Neural progenitor cell (in vitro differentiated cells): ENCODE measurements around the gene PPP2R1A. TPM values are rescaled to one million over a fixed set of nuclear protein-coding genes. Genes with fewer than 3 reads are reported as not detected.
A peak's percentile ranks its signal among the peaks of the same experiment; 100 is the strongest.

Source experiments
- DNase-seq: peaks from one replicate; pipeline ENCODE4 v3.0.0-alpha.2; 2016; ENCODE audit warnings: low spot score
- H2AFZ ChIP-seq: fragments of 200-600 bp; sonication (generic); replicated peaks from 2 replicates; pipeline ENCODE4 v1.6.1; 2016; ENCODE audit warnings: antibody characterized with exemption
- H3F3A ChIP-seq: fragments of 200-600 bp; sonication (generic); 2 replicates; pipeline ENCODE4 v1.6.1; 2016; ENCODE audit warnings: antibody characterized with exemption, low read depth
- H3K27ac ChIP-seq: fragments of 200-600 bp; sonication (generic); 2 replicates; pipeline ENCODE4 v1.5.1; 2016; ENCODE audit warnings: mild to moderate bottlenecking
- H3K27me3 ChIP-seq: fragments of 200-600 bp; sonication (generic); 2 replicates; pipeline ENCODE4 v1.6.1; 2016; ENCODE audit warnings: mild to moderate bottlenecking, moderate library complexity
- H3K36me3 ChIP-seq: fragments of 200-600 bp; sonication (generic); 2 replicates; pipeline ENCODE4 v1.5.1; 2016
- H3K4me1 ChIP-seq: fragments of 200-600 bp; sonication (generic); 2 replicates; pipeline ENCODE4 v1.6.1; 2016; ENCODE audit warnings: mixed run types
- H3K4me2 ChIP-seq: fragments of 200-600 bp; sonication (generic); 2 replicates; pipeline ENCODE4 v1.6.1; 2016
- H3K4me3 ChIP-seq: fragments of 200-600 bp; sonication (generic); 2 replicates; pipeline ENCODE4 v1.5.1; 2016
- H3K79me2 ChIP-seq: fragments of 200-600 bp; sonication (generic); 2 replicates; pipeline ENCODE4 v1.6.1; 2016; ENCODE audit warnings: low read depth
- H3K9ac ChIP-seq: fragments of 200-600 bp; sonication (generic); 2 replicates; pipeline ENCODE4 v1.6.1; 2016
- H3K9me3 ChIP-seq: fragments of 200-600 bp; sonication (generic); 2 replicates; pipeline ENCODE4 v1.5.1; 2016; ENCODE audit warnings: low read depth
- H4K20me1 ChIP-seq: fragments of 200-600 bp; sonication (generic); 2 replicates; pipeline ENCODE4 v1.6.1; 2016; ENCODE audit warnings: low read depth
- H3K27ac Mint-ChIP-seq: 3 replicates; pipeline ENCODE4 v1.8.0; 2021; ENCODE audit warnings: mixed read lengths
- H3K27me3 Mint-ChIP-seq: 2 replicates; pipeline ENCODE4 v1.8.0; 2022; ENCODE audit warnings: low read depth, mild to moderate bottlenecking, inconsistent platforms, moderate library complexity, mixed read lengths; ENCODE audit not compliant: insufficient read depth
- H3K36me3 Mint-ChIP-seq: 3 replicates; pipeline ENCODE4 v1.8.0; 2021; ENCODE audit warnings: mixed read lengths
- H3K4me1 Mint-ChIP-seq: 3 replicates; pipeline ENCODE4 v1.8.0; 2021; ENCODE audit warnings: mixed read lengths
- H3K4me3 Mint-ChIP-seq: 3 replicates; pipeline ENCODE4 v1.8.0; 2021; ENCODE audit warnings: mild to moderate bottlenecking, moderate library complexity, mixed read lengths
- H3K9me3 Mint-ChIP-seq: 3 replicates; pipeline ENCODE4 v1.8.0; 2020; ENCODE audit warnings: mixed read lengths
- EZH2 ChIP-seq: fragments of 200-600 bp; sonication (generic); IDR thresholded peaks from 2 replicates; pipeline ENCODE4 v1.6.1; 2017; ENCODE audit warnings: antibody characterized with exemption, mild to moderate bottlenecking, moderate library complexity
- EZH2phosphoT487 ChIP-seq: fragments of 200-600 bp; sonication (generic); IDR thresholded peaks from 2 replicates; pipeline ENCODE4 v1.6.1; 2017; ENCODE audit warnings: antibody characterized with exemption
- total RNA-seq: library from RNA; depleted of rRNA; stranded (reverse); fragments of >200 nt; gene quantifications from 2 replicates; pipeline ENCODE4 v1.2.3, GENCODE V29; 2015; ENCODE audit warnings: low replicate concordance
- TF ChIP-seq, protein P1 (sequence below): fragments of 200-600 bp; sonication (generic); IDR thresholded peaks from 2 replicates; pipeline ENCODE4 v1.5.1; 2017; ENCODE audit warnings: antibody characterized with exemption, mild to moderate bottlenecking

PPP2R1A gene
- total RNA-seq, 1 donor from 2014 or later: 218 TPM

- Histone ChIP-seq H4K20me1 (peaks cover 10% of the 10 kb centered on the region), H3K4me3 (peak overlapping the region; percentile 84), H3K27ac (no peak overlapping the region), H3K9me3 (no peaks in the 10 kb centered on the region), H3K4me2 (peak overlapping the region; percentile 85), H3K79me2 (peaks cover 60% of the 10 kb centered on the region), H3K9ac (peak overlapping the region; percentile 91), H3K27me3 (no peaks in the 10 kb centered on the region), H3F3A (peaks cover 7% of the 10 kb centered on the region), H3K4me1 (peaks cover 4% of the 10 kb centered on the region), H2AFZ (peak overlapping the region; percentile 28), H3K36me3 (peaks cover 5% of the 10 kb centered on the region)
- Mint-ChIP-seq H3K36me3 (peaks cover 45% of the 10 kb centered on the region), H3K27me3 (peaks cover 6% of the 10 kb centered on the region), H3K9me3 (peaks cover 49% of the 10 kb centered on the region), H3K4me3 (peak overlapping the region; percentile 93), H3K27ac (peak overlapping the region; percentile 89), H3K4me1 (peaks cover 8% of the 10 kb centered on the region)
- DNase-seq: peak; percentile 29
- TF ChIP-seq, protein P1, sequence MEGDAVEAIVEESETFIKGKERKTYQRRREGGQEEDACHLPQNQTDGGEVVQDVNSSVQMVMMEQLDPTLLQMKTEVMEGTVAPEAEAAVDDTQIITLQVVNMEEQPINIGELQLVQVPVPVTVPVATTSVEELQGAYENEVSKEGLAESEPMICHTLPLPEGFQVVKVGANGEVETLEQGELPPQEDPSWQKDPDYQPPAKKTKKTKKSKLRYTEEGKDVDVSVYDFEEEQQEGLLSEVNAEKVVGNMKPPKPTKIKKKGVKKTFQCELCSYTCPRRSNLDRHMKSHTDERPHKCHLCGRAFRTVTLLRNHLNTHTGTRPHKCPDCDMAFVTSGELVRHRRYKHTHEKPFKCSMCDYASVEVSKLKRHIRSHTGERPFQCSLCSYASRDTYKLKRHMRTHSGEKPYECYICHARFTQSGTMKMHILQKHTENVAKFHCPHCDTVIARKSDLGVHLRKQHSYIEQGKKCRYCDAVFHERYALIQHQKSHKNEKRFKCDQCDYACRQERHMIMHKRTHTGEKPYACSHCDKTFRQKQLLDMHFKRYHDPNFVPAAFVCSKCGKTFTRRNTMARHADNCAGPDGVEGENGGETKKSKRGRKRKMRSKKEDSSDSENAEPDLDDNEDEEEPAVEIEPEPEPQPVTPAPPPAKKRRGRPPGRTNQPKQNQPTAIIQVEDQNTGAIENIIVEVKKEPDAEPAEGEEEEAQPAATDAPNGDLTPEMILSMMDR: no peak
- no peak for TF ChIP-seq EZH2phosphoT487
- no peak for TF ChIP-seq EZH2
Measured at GRCh38 chr19:52270266-52270885, 80.5 kb downstream of the PPP2R1A start.

- H4K20me1 ChIP-seq: peaks cover 28% of the 10 kb centered on the region
- H3K79me2 ChIP-seq: peaks cover 89% of the 10 kb centered on the region
Measured at GRCh38 chr19:52273301-52273700, 83.4 kb downstream of the PPP2R1A start.

GRCh38 chr19:52274191-52274590, 84.3 kb downstream of the PPP2R1A start:
- Histone ChIP-seq H3K4me1 (peaks cover 11% of the 10 kb centered on the region), H3K9me3 (no peaks in the 10 kb centered on the region), H4K20me1 (peaks cover 31% of the 10 kb centered on the region), H3K36me3 (peaks cover 5% of the 10 kb centered on the region), H3K4me2 (no peak overlapping the region), H3K79me2 (peaks cover 98% of the 10 kb centered on the region), H3K27me3 (no peaks in the 10 kb centered on the region), H2AFZ (no peak overlapping the region), H3K9ac (no peak overlapping the region), H3K27ac (no peak overlapping the region), H3F3A (peaks cover under 1% of the 10 kb centered on the region), H3K4me3 (no peak overlapping the region)
- H3K4me3 Mint-ChIP-seq: peak overlapping the region; percentile 8
- peaks cover 77% of the 10 kb centered on the region for H3K36me3 Mint-ChIP-seq
- no peak overlapping the region for H3K27ac Mint-ChIP-seq
- no peak for TF ChIP-seq EZH2phosphoT487
- TF ChIP-seq, protein P1: no peak
- TF ChIP-seq EZH2: no peak
- peaks cover 81% of the 10 kb centered on the region for H3K9me3 Mint-ChIP-seq
- peaks cover 8% of the 10 kb centered on the region for H3K4me1 Mint-ChIP-seq
- no peak for DNase-seq
- peaks cover 5% of the 10 kb centered on the region for H3K27me3 Mint-ChIP-seq

More at GRCh38 chr19:52273301-52273700, 83.4 kb downstream of the PPP2R1A start:
- TF ChIP-seq EZH2 (no peak), EZH2phosphoT487 (no peak)
- TF ChIP-seq, protein P1: no peak
- Mint-ChIP-seq H3K4me3 (no peak overlapping the region), H3K36me3 (peaks cover 69% of the 10 kb centered on the region), H3K27ac (no peak overlapping the region), H3K9me3 (peaks cover 72% of the 10 kb centered on the region), H3K4me1 (peaks cover 8% of the 10 kb centered on the region), H3K27me3 (peaks cover 6% of the 10 kb centered on the region)
- no peak overlapping the region for H3K27ac ChIP-seq
- no peak overlapping the region for H3K9ac ChIP-seq
- H2AFZ ChIP-seq: no peak overlapping the region
- H3K9me3 ChIP-seq: no peaks in the 10 kb centered on the region
- H3K36me3 ChIP-seq: peaks cover 5% of the 10 kb centered on the region
- DNase-seq: no peak
- no peak overlapping the region for H3K4me2 ChIP-seq
- H3F3A ChIP-seq: peaks cover 7% of the 10 kb centered on the region
- H3K4me3 ChIP-seq: no peak overlapping the region
- H3K27me3 ChIP-seq: no peaks in the 10 kb centered on the region
- H3K4me1 ChIP-seq: peaks cover 11% of the 10 kb centered on the region
